Tibial artery (tissue), 4 donors: ENCODE results near the gene MEIS2.

ENCODE experiments used
- DNase-seq, 2 donors: peaks; one replicate each; pipeline ENCODE4 v3.0.0-alpha.2; 2019
- H3K27ac ChIP-seq, 2 donors: fragments of 200-600 bp; sonication (generic) in 1 of 2; 1 replicate in 1 of 2; 2 replicates in 1 of 2; pipeline ENCODE4 v1.5.1; 2018 to 2019; ENCODE audit warnings: mild to moderate bottlenecking in 1 of 2
- H3K27me3 ChIP-seq, 2 donors: fragments of 200-600 bp; sonication (generic) in 1 of 2; one replicate each; pipeline versions ENCODE4 v1.5.1 to v1.6.0; 2016 to 2019
- H3K36me3 ChIP-seq, 3 donors: fragments of 200-600 bp; sonication (generic) in 2 of 3; one replicate each; pipeline ENCODE4 v1.5.1; 2016 to 2019; ENCODE audit warnings: mild to moderate bottlenecking in 2 of 3
- H3K4me1 ChIP-seq, 4 donors: fragments of 200-600 bp; sonication (generic) in 2 of 4; 1 replicate in 3 of 4; 2 replicates in 1 of 4; pipeline ENCODE4 v1.5.1; 2016 to 2019
- H3K4me3 ChIP-seq, 2 donors: fragments of 200-600 bp; sonication (generic) in 1 of 2; 1 replicate in 1 of 2; 2 replicates in 1 of 2; pipeline ENCODE4 v1.5.1; 2018 to 2019; ENCODE audit warnings: mild to moderate bottlenecking in 2 of 2
- H3K9me3 ChIP-seq, 3 donors: fragments of 200-600 bp; sonication (generic) in 1 of 3; one replicate each; pipeline ENCODE4 v1.5.1; 2016 to 2019
- intact Hi-C: fragments of 100-400 bp; cut with DNase I; formaldehyde crosslinking; loops from one replicate; pipeline ENCODE4 v1.15.0; 2023; ENCODE audit warnings: low total_unique reads
- TF ChIP-seq, protein P1 (sequence below), 2 experiments: fragments of 200-600 bp in 1 of 2; fragments of 450-650 bp in 1 of 2; IDR thresholded peaks; one replicate each; pipeline ENCODE4 v1.5.1; 2017 to 2019; ENCODE audit warnings: antibody characterized with exemption in 2 of 2, mild to moderate bottlenecking in 1 of 2, moderate library complexity in 1 of 2

Gene MEIS2

DNA sequence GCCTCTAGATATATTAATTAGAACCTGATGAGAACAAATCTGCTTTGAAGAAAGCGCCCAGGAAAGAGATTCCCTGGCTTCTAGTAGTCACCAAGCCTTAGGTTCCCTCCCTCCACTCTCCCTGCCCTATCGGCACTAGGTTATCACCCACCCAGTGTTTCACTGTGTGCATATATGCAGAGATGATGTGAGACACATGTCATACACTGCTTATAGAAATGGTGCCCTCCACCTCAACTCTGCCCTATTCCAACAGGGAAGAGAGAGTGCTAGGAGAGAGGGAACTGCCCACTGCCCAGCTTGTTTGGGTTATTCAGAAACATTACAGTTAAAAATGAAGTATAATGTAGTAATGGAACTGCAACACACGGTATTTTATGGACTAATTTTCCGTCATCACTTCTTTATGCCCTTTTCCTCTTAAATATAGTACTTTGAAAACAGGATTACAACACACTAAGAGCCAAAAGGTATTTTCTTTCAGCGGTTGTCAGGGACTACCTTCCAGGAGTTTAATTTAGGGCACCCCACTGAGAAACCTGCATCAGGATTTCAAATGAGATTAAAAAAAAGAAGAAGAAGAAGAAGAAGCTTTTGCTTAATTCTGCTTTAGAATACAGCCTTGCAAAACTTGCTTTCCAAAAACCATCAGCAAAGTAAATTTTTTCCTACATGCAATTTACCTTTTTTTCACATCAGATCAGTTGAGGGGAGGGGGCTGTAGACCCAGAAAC, 55.3 kb downstream of the MEIS2 start:
- H3K27ac ChIP-seq: no peak overlapping the region

DNA sequence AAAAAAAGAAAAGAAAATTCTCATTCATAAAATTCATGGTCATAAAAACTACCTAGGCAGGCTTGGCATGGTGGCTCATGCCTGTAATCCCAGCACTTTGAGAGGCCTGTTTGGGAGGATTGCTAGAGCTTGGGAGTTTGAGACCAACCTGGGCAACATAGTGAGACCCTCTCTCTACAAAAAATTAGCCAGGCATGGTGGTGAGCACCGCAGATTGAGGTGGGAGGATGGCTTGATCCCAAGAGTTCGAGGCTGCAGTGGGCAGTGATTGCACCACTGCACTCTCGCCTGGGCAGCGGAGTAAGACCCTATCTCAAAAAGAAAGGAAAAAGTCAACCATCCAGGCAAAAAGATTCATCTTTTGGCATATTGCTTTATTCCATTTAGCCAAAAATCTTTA, 58.5 kb downstream of the MEIS2 start:
- no peaks in the 10 kb centered on the region for H3K9me3 ChIP-seq
- no peak overlapping the region for H3K4me3 ChIP-seq
- H3K4me1 ChIP-seq: no peaks in the 10 kb centered on the region
- DNase-seq: no peak
- no peaks in the 10 kb centered on the region for H3K27me3 ChIP-seq
- TF ChIP-seq, protein P1, sequence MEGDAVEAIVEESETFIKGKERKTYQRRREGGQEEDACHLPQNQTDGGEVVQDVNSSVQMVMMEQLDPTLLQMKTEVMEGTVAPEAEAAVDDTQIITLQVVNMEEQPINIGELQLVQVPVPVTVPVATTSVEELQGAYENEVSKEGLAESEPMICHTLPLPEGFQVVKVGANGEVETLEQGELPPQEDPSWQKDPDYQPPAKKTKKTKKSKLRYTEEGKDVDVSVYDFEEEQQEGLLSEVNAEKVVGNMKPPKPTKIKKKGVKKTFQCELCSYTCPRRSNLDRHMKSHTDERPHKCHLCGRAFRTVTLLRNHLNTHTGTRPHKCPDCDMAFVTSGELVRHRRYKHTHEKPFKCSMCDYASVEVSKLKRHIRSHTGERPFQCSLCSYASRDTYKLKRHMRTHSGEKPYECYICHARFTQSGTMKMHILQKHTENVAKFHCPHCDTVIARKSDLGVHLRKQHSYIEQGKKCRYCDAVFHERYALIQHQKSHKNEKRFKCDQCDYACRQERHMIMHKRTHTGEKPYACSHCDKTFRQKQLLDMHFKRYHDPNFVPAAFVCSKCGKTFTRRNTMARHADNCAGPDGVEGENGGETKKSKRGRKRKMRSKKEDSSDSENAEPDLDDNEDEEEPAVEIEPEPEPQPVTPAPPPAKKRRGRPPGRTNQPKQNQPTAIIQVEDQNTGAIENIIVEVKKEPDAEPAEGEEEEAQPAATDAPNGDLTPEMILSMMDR (IDR thresholded peaks at IDR 0.05): no peak
- intact Hi-C loops: no loop called here
- H3K36me3 ChIP-seq: peaks cover 0 to 10% (median 1%) of the 10 kb centered on the region in 3 donors
- H3K27ac ChIP-seq: no peak overlapping the region

More for the DNA sequence above, 55.3 kb downstream of the MEIS2 start:
- intact Hi-C loops: no loop called here
- Histone ChIP-seq H3K9me3 (no peaks in the 10 kb centered on the region), H3K4me3 (no peak overlapping the region), H3K36me3 (peaks cover 0 to 5% (median 0%) of the 10 kb centered on the region in 3 donors), H3K27me3 (no peaks in the 10 kb centered on the region), H3K4me1 (no peaks in the 10 kb centered on the region)
- TF ChIP-seq, protein P1 (IDR thresholded peaks at IDR 0.05): no peak
- DNase-seq: no peak

DNA sequence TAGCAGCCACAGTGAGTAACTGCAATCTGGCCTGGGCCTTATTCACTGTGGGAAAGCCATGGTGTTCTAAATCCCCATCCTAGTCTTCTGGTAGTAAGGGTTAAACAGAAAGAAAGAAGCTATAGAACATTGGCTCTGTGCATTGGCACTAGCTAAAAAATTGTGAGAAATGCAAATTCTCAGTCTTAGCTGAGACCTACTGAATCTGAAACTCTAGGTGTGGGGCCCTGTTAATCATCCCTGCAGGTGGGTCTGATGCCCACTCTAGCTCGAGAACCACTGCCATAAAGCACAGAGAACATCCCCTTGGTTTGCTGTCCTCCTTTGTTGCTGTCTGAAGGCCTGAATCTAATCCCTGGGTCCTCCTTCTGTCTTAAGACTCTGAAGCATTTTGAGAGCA, 59.3 kb downstream of the MEIS2 start:
- Histone ChIP-seq H3K4me3 (no peak overlapping the region), H3K27me3 (no peaks in the 10 kb centered on the region), H3K27ac (no peak overlapping the region), H3K4me1 (no peaks in the 10 kb centered on the region), H3K36me3 (peaks cover 0 to 17% (median 3%) of the 10 kb centered on the region in 3 donors), H3K9me3 (no peaks in the 10 kb centered on the region)
- intact Hi-C loops: no loop called here
- no peak for DNase-seq
- TF ChIP-seq, protein P1 (IDR thresholded peaks at IDR 0.05): no peak

DNA sequence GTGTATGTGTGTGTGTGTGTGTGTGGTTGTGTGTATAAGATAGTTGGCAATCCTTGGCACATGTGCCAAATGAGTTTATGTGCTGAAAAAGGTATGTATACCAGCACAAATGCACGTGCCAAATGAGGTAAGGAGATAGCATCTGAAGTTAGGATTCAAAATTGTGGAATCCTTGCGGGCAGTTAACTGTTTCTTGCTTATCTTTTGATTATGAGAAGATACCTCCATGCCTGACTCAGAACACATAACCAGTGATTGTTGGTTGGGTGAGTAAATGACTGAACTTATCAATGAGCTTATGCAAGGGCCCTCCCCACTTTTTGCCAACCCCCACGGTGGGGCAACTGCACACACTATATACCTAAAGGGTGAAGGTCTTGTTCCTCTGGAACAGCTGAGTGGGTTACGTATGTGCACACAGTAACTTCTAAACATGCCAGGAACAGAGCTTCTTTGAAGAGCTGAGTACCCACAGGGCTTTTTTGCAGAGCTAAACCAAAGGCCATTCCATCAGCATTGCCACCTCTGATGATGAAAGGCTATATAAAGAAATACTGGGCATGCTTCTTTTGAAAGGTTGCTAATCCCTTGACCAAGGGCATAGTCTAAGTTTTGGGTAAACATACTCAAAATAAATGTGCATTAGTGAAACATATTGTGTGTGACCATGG, 60.1 kb downstream of the MEIS2 start:
- Histone ChIP-seq H3K4me3 (no peak overlapping the region), H3K27ac (no peak overlapping the region), H3K36me3 (peaks cover 0 to 26% (median 3%) of the 10 kb centered on the region in 3 donors), H3K9me3 (no peaks in the 10 kb centered on the region), H3K27me3 (no peaks in the 10 kb centered on the region), H3K4me1 (no peaks in the 10 kb centered on the region)
- no peak for DNase-seq
- intact Hi-C loops: no loop called here
- TF ChIP-seq, protein P1 (IDR thresholded peaks at IDR 0.05): no peak

DNA sequence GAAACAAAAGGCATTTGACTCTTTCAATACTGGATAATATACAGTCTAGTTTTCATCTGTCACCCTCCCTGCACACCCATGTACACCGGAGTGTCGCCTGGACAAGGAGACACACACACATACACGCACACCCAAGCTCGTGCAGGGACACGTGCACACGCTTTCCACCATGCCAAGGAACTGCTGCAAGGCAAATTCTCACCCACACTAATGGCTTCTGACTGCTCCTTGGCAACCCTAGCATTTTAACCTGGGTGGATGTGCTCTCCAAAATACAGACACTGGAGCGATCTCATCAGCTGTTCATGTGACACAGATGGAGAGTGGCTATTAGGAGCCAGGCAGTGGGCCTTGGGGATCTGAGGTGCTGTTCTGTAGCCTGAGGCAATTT, 61.6 kb downstream of the MEIS2 start:
- TF ChIP-seq, protein P1 (IDR thresholded peaks at IDR 0.05): no peak
- Histone ChIP-seq H3K4me3 (no peak overlapping the region), H3K36me3 (peaks cover 0 to 31% (median 3%) of the 10 kb centered on the region in 3 donors), H3K9me3 (no peaks in the 10 kb centered on the region), H3K27ac (no peak overlapping the region), H3K4me1 (no peaks in the 10 kb centered on the region), H3K27me3 (no peaks in the 10 kb centered on the region)
- intact Hi-C loops: no loop called here
- no peak for DNase-seq
